HL-60 (cell line): ENCODE data around the gene C17orf50.
A peak's percentile ranks its signal among the peaks of the same experiment; 100 is the strongest.

ENCODE experiments used
- DNase-seq, 2 experiments: peaks; one replicate each; pipeline ENCODE4 v3.0.0-alpha.2; 2010 to 2020; ENCODE audit warnings: low read depth in 1 of 2, low spot score in 1 of 2
- H3K27ac ChIP-seq: fragments of 250-450 bp; sonication (Bioruptor Pico); replicated peaks from 2 replicates; pipeline ENCODE4 v1.5.1; 2020; ENCODE audit warnings: mild to moderate bottlenecking, moderate library complexity
- H3K27me3 ChIP-seq: fragments of 250-450 bp; sonication (Bioruptor Pico); 2 replicates; pipeline ENCODE4 v1.5.1; 2021; ENCODE audit warnings: mild to moderate bottlenecking, moderate library complexity; ENCODE audit not compliant: insufficient read depth, poor library complexity, severe bottlenecking
- H3K4me3 ChIP-seq: replicated peaks from 2 replicates; pipeline ENCODE4 v1.5.1; 2011; ENCODE audit warnings: mild to moderate bottlenecking, control low read depth, low read length; ENCODE audit not compliant: insufficient read depth
- GABPA ChIP-seq: IDR thresholded peaks from 2 replicates; pipeline ENCODE4 v1.6.1; 2012; ENCODE audit warnings: low read depth
- POLR2AphosphoS5 ChIP-seq: IDR thresholded peaks from 2 replicates; pipeline ENCODE4 v1.6.1; 2012; ENCODE audit warnings: low read depth
- SPI1 ChIP-seq: IDR thresholded peaks from 2 replicates; pipeline ENCODE4 v1.6.1; 2012; ENCODE audit warnings: low read depth, mild to moderate bottlenecking, borderline replicate concordance
- TF ChIP-seq, protein P1 (sequence below): IDR thresholded peaks from 2 replicates; pipeline ENCODE4 v1.6.1; 2012; ENCODE audit warnings: low read depth; ENCODE audit not compliant: insufficient replicate concordance
- TF ChIP-seq, protein P2 (sequence below): IDR thresholded peaks from one replicate; pipeline ENCODE4 v1.5.1; 2011; ENCODE audit warnings: low read length, control low read depth, inconsistent platforms; ENCODE audit not compliant: insufficient read depth

The C17orf50 gene

DNA sequence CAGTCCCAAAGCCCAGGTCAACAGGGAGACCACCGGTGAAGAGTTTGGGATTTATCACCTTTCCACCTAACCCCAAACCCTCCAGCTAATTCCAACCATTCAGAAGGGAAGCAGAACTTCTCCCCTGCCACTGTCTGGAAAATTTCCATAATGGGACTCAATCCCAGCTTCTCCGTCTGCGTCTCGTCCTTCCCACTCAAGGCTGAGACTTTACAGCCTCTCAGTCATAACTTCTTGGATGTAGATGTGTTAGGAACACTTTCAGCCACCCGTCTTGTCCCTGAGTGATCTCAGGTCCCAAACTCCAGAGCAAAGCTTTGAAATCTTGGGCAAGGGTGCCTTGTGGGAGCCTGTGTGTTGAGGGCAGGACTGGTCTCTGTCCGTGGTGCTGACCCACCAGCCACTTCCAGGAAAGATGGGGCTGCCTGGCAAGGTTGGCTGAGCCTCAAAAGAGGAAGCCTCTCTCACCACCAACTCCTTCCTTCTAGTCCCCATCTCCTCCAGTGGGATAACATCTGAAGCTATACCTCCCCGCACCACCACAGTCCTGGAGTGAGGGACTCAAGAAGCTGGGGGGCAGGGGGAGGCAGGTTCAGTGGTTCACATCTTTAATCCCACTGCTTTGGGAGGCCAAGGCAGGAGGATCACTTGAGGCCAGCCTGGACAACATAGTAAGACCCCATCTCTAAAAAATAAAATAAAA is 16.9 kb upstream of the C17orf50 start:
- DNase-seq, result peak; percentile 36 to 72
- H3K27me3 ChIP-seq, result peaks cover 17% of the 10 kb centered on the region
- TF ChIP-seq SPI1 (peak; percentile 86), POLR2AphosphoS5 (no peak)
- TF ChIP-seq, protein P1, sequence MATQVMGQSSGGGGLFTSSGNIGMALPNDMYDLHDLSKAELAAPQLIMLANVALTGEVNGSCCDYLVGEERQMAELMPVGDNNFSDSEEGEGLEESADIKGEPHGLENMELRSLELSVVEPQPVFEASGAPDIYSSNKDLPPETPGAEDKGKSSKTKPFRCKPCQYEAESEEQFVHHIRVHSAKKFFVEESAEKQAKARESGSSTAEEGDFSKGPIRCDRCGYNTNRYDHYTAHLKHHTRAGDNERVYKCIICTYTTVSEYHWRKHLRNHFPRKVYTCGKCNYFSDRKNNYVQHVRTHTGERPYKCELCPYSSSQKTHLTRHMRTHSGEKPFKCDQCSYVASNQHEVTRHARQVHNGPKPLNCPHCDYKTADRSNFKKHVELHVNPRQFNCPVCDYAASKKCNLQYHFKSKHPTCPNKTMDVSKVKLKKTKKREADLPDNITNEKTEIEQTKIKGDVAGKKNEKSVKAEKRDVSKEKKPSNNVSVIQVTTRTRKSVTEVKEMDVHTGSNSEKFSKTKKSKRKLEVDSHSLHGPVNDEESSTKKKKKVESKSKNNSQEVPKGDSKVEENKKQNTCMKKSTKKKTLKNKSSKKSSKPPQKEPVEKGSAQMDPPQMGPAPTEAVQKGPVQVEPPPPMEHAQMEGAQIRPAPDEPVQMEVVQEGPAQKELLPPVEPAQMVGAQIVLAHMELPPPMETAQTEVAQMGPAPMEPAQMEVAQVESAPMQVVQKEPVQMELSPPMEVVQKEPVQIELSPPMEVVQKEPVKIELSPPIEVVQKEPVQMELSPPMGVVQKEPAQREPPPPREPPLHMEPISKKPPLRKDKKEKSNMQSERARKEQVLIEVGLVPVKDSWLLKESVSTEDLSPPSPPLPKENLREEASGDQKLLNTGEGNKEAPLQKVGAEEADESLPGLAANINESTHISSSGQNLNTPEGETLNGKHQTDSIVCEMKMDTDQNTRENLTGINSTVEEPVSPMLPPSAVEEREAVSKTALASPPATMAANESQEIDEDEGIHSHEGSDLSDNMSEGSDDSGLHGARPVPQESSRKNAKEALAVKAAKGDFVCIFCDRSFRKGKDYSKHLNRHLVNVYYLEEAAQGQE, result peak; percentile 98
- TF ChIP-seq, protein P2, sequence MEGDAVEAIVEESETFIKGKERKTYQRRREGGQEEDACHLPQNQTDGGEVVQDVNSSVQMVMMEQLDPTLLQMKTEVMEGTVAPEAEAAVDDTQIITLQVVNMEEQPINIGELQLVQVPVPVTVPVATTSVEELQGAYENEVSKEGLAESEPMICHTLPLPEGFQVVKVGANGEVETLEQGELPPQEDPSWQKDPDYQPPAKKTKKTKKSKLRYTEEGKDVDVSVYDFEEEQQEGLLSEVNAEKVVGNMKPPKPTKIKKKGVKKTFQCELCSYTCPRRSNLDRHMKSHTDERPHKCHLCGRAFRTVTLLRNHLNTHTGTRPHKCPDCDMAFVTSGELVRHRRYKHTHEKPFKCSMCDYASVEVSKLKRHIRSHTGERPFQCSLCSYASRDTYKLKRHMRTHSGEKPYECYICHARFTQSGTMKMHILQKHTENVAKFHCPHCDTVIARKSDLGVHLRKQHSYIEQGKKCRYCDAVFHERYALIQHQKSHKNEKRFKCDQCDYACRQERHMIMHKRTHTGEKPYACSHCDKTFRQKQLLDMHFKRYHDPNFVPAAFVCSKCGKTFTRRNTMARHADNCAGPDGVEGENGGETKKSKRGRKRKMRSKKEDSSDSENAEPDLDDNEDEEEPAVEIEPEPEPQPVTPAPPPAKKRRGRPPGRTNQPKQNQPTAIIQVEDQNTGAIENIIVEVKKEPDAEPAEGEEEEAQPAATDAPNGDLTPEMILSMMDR, result no peak

DNA sequence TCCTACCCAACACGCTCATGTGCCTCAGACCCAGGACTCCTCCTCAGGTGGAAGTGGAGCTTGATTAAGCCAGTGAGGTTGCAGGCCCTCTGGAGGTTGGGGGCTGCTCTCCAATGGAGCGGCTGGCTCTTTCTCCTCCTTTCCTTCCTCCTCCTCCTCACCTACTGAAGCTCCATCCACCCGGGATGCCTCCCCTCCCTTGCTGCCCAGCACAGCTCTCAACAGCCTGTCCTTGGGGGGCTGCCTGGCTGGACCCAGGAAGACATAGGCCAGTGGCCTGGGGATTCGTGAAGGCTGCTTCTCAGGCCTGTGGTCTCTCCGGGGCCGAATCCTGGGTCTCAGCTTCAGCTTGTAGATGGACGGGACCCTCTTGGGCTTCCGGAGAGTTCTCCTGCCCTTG is 15.9 kb upstream of the C17orf50 start:
- Histone ChIP-seq H3K4me3 (no peak overlapping the region), H3K27me3 (peaks cover 26% of the 10 kb centered on the region), H3K27ac (no peak overlapping the region)
- TF ChIP-seq, protein P1, result no peak
- TF ChIP-seq GABPA (no peak), POLR2AphosphoS5 (no peak), SPI1 (no peak)
- TF ChIP-seq, protein P2, result no peak
- DNase-seq, result no peak

More for the DNA sequence above, 16.9 kb upstream of the C17orf50 start:
- Histone ChIP-seq H3K4me3 (no peak overlapping the region), H3K27ac (no peak overlapping the region)

DNA sequence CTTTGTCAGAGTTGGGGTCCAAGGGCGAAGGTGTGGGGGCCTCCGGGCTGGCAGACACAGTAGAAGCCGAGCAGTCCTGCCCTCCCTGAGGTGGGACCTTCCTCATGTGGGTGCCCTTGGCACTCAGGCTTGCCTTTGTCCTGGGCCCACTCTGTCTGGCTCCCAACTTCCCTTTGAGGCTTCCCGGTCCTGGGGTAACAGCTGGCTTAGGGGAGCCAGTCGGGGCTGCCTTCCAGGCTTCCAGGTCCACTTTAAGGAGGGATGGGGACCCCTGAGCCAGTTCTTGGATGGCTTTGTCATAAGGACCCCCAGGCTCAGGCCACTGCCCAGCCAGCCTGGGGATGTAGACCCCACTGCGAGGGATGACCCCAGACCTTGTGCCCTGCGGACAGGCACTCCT is 15.4 kb upstream of the C17orf50 start:
- H3K27ac ChIP-seq, result no peak overlapping the region
- no peak overlapping the region for H3K4me3 ChIP-seq
- TF ChIP-seq, protein P2, result no peak
- no peak for TF ChIP-seq POLR2AphosphoS5
- TF ChIP-seq, protein P1, result no peak
- no peak for TF ChIP-seq SPI1
- no peak for TF ChIP-seq GABPA
- no peak for DNase-seq
- H3K27me3 ChIP-seq, result peaks cover 28% of the 10 kb centered on the region
